C4-2B (cell line): ENCODE data around the gene NHLH2.

ENCODE experiments used
- H3K27ac ChIP-seq: fragments of 450-650 bp; 2 replicates; pipeline ENCODE4 v1.5.1; 2017
- ZFX ChIP-seq: fragments of 450-650 bp; IDR thresholded peaks from 2 replicates; pipeline ENCODE4 v1.6.1; 2017
- TF ChIP-seq, protein P1 (sequence below): fragments of 450-650 bp; conservative IDR thresholded peaks from 2 replicates; pipeline ENCODE4 v1.5.1; 2017; ENCODE audit warnings: mild to moderate bottlenecking

Gene NHLH2

GRCh38 chr1:115877511-115877910, 36.6 kb upstream of the NHLH2 start:
- no peak overlapping the region for H3K27ac ChIP-seq
- TF ChIP-seq, protein P1, sequence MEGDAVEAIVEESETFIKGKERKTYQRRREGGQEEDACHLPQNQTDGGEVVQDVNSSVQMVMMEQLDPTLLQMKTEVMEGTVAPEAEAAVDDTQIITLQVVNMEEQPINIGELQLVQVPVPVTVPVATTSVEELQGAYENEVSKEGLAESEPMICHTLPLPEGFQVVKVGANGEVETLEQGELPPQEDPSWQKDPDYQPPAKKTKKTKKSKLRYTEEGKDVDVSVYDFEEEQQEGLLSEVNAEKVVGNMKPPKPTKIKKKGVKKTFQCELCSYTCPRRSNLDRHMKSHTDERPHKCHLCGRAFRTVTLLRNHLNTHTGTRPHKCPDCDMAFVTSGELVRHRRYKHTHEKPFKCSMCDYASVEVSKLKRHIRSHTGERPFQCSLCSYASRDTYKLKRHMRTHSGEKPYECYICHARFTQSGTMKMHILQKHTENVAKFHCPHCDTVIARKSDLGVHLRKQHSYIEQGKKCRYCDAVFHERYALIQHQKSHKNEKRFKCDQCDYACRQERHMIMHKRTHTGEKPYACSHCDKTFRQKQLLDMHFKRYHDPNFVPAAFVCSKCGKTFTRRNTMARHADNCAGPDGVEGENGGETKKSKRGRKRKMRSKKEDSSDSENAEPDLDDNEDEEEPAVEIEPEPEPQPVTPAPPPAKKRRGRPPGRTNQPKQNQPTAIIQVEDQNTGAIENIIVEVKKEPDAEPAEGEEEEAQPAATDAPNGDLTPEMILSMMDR, result no peak
- no peak for TF ChIP-seq ZFX

DNA sequence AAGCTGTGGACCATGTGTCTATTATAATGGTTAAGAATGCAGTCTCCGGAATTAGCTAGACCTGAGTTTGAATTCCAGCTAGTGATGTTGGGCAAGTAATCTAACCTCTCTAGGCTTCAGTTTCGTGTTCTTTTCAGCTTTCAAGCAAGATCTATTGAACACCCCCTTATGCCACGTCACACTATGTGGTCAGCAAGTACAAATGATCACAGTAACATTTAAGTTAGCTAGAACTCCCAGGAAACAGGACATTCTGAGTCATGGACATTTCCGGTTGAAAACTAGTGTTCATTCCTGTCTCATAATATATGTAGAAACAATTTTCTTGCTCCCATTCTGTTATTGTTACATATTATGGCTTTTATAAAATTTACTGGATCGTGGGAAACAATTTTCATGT, 34.0 kb upstream of the NHLH2 start:
- no peak for TF ChIP-seq ZFX
- TF ChIP-seq, protein P1, result no peak
- H3K27ac ChIP-seq, result no peak overlapping the region

- TF ChIP-seq ZFX, result no peak
- TF ChIP-seq, protein P1, result no peak
- no peak overlapping the region for H3K27ac ChIP-seq
These were observed 33.6 kb upstream of the NHLH2 start for GRCh38 chr1:115874497-115874896.

DNA sequence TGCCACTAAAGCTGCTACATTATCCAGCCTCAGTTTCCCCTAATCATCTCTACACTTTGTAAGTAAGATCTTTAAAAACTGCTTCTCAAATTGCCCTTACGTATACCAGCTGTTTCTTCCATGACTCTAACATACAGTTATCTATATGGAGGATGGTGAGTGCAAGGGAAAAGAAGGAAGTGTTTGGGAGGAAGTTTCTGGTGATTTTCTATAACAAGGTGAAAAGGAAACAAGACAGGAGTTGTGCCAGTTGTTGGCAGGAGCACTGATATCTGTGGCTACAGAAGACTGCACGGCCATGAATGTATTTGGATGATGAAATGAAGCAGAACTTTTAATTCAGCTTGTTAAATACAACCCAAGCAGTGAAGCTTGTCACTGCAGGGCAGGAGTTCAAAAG, 32.3 kb upstream of the NHLH2 start:
- no peak overlapping the region for H3K27ac ChIP-seq
- no peak for TF ChIP-seq ZFX
- TF ChIP-seq, protein P1, result no peak

- H3K27ac ChIP-seq, result no peak overlapping the region
These were observed 28.1 kb upstream of the NHLH2 start for GRCh38 chr1:115869064-115869463.

DNA sequence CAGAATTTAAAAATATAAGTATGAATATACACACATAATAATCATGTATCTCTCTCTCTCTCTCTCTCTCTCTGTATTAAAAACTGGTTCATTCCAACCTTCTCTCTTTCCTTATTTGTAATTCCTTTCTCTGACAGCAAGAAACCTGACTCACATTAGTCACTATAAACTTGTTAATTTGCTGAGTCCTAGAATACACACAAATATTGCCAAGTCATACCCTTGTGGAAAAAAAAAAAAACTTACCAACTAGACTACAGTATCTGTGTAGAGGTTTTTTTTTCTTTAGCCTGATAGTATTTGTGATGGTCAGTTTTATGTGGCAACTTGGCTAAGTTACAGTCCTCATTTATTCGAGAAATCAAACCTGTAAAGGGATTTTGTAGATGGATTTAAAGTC, 26.3 kb upstream of the NHLH2 start:
- TF ChIP-seq, protein P1, result no peak
- TF ChIP-seq ZFX, result no peak
- no peak overlapping the region for H3K27ac ChIP-seq

More at GRCh38 chr1:115869064-115869463, 28.1 kb upstream of the NHLH2 start:
- no peak for TF ChIP-seq ZFX
- TF ChIP-seq, protein P1, result no peak

- H3K27ac ChIP-seq, result no peak overlapping the region
- no peak for TF ChIP-seq ZFX
- TF ChIP-seq, protein P1, result no peak
These were observed 24.9 kb upstream of the NHLH2 start for GRCh38 chr1:115865704-115866380.
